ENCODE results near the gene AHRR.

DNA sequence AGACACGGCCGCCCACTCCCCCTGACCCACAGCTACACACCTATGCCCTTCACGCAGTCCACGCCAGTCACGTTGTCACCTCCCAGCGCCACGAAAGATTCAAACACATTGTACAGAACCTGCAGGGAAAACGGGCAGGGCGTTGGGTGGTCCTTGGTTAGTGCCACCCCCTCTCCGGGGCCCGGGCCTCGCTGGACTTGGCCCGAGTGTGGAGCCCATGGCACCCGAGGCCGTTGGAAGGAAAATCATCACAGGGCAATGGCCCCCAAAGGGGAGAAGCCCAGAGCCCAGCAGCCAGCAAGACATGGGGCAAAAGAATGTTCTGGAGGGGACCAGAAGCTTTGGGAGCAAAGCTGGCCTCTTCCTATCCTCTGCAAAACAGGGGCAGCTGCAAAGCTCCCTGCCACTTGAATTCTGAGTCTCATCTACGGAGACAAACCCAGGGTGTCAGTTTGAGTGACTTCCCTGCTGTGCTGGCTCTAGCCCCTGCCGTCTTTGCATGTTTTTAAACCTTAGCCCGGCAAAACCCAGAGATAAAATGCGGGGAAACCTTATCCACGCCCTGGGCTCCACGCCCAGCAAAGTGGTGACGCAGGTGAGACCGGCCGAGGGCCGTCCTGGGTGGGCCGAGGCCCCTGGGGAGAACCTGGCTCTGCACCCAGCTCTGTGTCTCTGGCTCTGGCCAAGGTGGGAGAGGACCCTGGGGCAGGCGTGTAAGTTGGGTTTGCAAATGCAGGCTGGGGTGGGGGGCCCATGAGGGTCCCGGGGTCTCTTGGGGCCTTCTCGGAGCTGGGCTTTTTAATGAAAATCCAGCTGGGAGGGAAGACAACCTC lies 163.8 kb downstream of the AHRR start:
- no peak for TF ChIP-seq CTCF (conservative IDR thresholded peaks at IDR 0.05; ENCODE audit: low read depth, low read length)
- no peak for TF ChIP-seq NFE2L2 (IDR thresholded peaks at IDR 0.05; ENCODE audit: low read depth, low read length)
- no peak for TF ChIP-seq RAD21 (IDR thresholded peaks at IDR 0.05; ENCODE audit: low read length)
- TF ChIP-seq RCOR1 (IDR thresholded peaks at IDR 0.05; ENCODE audit: insufficient replicate concordance, low read length) = no peak
- TF ChIP-seq USF2 (IDR thresholded peaks at IDR 0.05; ENCODE audit: low read depth, low read length) = no peak
- no peak for TF ChIP-seq CEBPB (IDR thresholded peaks at IDR 0.05; ENCODE audit: low read depth, low read length)
- no peak for TF ChIP-seq MXI1 (IDR thresholded peaks at IDR 0.05; ENCODE audit: borderline replicate concordance, low read depth, low read length)
- no peak for TF ChIP-seq MAZ (IDR thresholded peaks at IDR 0.05; ENCODE audit: borderline replicate concordance, low read depth, low read length)
- no peak for TF ChIP-seq POLR2A (IDR thresholded peaks at IDR 0.05; ENCODE audit: low read depth, low read length)
- no peak for TF ChIP-seq ELK1 (IDR thresholded peaks at IDR 0.05; ENCODE audit: borderline replicate concordance, low read depth, low read length)
- no peak for TF ChIP-seq RFX5 (IDR thresholded peaks at IDR 0.05; ENCODE audit: low read depth, low read length)
- no peak for TF ChIP-seq BHLHE40 (IDR thresholded peaks at IDR 0.05; ENCODE audit: low read depth, low read length)
- no peak for TF ChIP-seq FOS (IDR thresholded peaks at IDR 0.05; ENCODE audit: low read depth, low read length)
